Astrocyte of the spinal cord (primary cell): ENCODE results near the gene TNPO3.

Source experiments
- DNase-seq: peaks from one replicate; pipeline ENCODE4 v3.0.0; 2011; ENCODE audit warnings: low read depth, low spot score
- H3K4me3 ChIP-seq: 2 replicates; pipeline ENCODE4 v1.5.1; 2011; ENCODE audit warnings: low read depth, mild to moderate bottlenecking, low read length, moderate library complexity
- in situ Hi-C: cut with HindIII; loops from 2 replicates; pipeline ENCODE4 v1.10.0; 2017; ENCODE audit warnings: low sequenced_read_pairs
- TF ChIP-seq, protein P1 (sequence below): IDR thresholded peaks from 2 replicates; pipeline ENCODE4 v1.5.1; 2012; ENCODE audit warnings: low read depth, mild to moderate bottlenecking, low read length, inconsistent platforms

The TNPO3 gene

DNA sequence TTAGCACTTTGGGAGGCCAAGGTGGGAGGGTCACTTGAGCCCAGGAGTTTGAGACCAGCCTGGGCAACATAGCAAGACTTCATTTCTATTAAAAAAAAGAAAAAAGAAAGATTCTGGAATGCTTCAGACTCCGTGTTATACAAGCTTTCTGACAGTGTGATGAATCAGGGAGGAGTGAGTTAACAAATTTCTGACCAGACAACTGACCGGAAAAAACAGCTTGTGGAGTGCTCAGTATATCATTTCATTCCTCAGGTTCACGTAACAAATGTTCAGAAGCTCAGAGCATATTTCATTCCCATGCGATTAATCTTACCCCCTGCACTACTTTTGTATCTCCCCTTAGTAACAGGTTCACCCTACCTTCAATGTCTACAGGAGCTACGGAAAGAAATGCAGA, 28.6 kb upstream of the TNPO3 start:
- no peak overlapping the region for H3K4me3 ChIP-seq
- DNase-seq, result no peak
- TF ChIP-seq, protein P1, sequence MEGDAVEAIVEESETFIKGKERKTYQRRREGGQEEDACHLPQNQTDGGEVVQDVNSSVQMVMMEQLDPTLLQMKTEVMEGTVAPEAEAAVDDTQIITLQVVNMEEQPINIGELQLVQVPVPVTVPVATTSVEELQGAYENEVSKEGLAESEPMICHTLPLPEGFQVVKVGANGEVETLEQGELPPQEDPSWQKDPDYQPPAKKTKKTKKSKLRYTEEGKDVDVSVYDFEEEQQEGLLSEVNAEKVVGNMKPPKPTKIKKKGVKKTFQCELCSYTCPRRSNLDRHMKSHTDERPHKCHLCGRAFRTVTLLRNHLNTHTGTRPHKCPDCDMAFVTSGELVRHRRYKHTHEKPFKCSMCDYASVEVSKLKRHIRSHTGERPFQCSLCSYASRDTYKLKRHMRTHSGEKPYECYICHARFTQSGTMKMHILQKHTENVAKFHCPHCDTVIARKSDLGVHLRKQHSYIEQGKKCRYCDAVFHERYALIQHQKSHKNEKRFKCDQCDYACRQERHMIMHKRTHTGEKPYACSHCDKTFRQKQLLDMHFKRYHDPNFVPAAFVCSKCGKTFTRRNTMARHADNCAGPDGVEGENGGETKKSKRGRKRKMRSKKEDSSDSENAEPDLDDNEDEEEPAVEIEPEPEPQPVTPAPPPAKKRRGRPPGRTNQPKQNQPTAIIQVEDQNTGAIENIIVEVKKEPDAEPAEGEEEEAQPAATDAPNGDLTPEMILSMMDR, result no peak
- in situ Hi-C loops, result no loop called here

DNA sequence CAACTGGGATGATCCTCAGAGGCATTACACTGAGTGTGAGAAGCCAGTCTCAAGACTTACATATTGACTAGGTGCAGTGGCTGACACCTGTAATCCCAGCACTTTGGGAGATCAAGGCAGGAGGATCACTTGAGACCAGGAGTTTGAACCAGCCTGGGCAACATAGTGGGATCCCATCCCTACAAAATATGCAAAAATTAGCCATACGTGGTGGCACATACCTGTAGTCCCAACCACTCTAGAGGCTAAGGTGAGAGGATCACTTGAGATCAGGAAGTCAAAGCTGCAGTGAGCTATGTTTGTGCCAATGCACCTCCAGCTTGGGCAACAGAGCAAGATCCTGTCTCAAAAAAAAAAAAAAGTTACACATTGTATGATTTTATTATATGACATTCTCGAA, 23.5 kb upstream of the TNPO3 start:
- in situ Hi-C loops, result no loop called here
- TF ChIP-seq, protein P1, result no peak
- DNase-seq, result no peak
- H3K4me3 ChIP-seq, result no peak overlapping the region

DNA sequence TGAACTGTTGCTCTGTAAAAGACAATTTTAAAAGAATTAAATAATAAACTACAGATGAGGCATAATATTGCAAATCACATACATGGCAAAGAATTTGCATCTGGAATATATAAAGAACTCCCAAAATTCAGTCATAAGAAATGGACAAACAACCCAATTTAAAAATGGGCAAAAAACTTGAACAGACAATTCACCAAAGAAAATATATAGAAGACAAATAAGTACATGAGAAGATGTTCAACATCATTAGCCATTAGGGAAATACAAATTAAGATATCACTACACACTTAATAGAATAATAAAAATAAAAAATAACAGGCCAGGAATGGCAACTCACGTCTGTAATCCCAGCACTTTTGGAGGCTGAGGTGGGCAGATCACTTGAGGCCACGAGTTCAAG, 22.0 kb upstream of the TNPO3 start:
- TF ChIP-seq, protein P1, result no peak
- no peak overlapping the region for H3K4me3 ChIP-seq
- no peak for DNase-seq
- in situ Hi-C loops, result no loop called here

DNA sequence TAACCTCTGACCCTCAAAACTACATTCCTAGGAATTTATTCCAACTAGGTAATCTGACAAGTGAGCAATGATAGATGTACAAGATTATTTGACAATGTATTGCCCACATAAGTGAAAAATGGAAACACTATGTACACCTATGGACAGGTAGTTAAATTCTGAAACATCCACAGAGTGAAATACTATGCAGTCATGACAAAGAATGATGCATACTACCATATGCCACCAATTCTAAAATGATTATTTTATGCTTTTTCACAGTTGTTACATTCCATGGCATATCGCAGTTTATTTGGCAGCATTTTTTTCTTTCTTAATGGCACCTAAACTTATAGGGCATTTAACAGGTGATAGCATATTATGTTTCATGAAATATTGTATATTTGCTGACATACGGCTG, 20.1 kb upstream of the TNPO3 start:
- in situ Hi-C loops, result no loop called here
- TF ChIP-seq, protein P1, result no peak

DNA sequence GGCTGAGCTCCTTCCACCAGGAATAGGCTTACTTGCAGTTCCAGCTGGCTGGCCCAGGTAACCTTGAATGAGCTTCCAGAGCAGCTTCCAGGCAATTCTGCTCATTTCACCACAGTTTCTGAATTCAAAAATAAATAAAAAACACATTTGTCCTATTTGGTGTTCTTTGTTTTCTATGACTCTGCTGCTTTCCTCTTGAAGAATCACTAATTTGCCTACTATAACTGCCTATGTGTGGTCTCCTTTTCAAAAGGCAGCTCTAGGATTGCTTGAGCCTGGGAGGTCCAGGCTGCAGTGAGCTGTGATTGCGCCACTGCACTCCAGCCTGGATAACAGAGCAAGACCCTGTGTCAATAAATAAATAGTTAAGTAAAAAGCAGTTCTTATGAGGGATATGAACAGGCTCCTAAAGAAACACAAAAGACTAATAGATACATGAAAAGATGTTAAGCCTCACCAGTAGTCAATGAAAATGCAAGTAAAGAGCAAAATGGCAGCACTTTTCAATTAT, 19.5 kb upstream of the TNPO3 start:
- in situ Hi-C loops, result no loop called here
- H3K4me3 ChIP-seq, result no peak overlapping the region
- DNase-seq, result no peak
- TF ChIP-seq, protein P1, result no peak

More for the DNA sequence above, 20.1 kb upstream of the TNPO3 start:
- no peak overlapping the region for H3K4me3 ChIP-seq
- DNase-seq, result no peak

DNA sequence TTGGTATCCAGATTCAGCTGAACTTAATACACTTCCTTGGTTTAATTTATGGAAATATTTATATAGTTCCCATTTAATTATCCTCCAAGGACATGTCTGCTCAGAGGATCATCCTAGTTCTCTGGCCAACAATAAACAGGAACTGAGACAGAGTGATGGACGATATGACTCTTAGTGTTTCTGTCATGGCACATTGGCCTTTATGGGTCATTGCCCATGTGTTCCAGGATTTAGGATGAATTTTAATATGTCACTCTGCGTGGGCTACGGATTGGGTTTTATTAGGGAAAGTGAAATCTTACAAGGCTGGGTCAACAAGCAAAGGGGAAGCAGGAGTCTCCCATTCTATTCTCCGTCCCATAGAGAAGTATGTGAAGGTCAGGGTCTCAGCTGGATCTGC, 18.8 kb upstream of the TNPO3 start:
- TF ChIP-seq, protein P1, result no peak
- H3K4me3 ChIP-seq, result no peak overlapping the region
- no peak for DNase-seq
- in situ Hi-C loops, result no loop called here

DNA sequence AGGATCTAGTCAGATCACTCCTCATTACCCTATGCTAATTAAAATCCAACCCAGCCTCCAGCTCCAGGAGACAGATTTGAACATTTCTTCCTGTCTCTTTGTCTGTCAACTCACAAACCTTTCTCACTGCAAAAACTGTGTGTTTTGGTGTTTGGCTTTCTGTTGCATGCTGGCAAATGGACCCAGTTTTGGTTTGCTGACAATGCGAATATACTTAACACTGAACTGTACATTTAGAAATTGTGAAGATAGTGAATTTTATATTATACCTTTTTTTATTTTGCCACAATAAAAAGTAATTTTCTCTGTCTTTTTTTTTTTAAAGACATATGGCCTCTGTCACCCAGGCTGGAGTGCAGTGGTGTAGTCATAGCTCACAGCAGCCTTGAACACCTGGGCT, 18.3 kb upstream of the TNPO3 start:
- TF ChIP-seq, protein P1, result no peak
- no peak overlapping the region for H3K4me3 ChIP-seq
- in situ Hi-C loops, result no loop called here
- no peak for DNase-seq
